Measurements from ENCODE around the gene NKX3-2. TPM values are rescaled to one million over a fixed set of nuclear protein-coding genes. Genes with fewer than 3 reads are reported as not detected.

Gene NKX3-2
- total RNA-seq, 1 experiment from 2014 or later, result 1.2 TPM

GRCh38 chr4:13537832-13538177 lies 6.5 kb downstream of the NKX3-2 start:
- ATAC-seq (no peak), DNase-seq (ENCODE audit: low read depth, low spot score) (no peak)
- POLR2A ChIA-PET, result no interaction called here
- H3K27me3 ChIP-seq (ENCODE audit: control insufficient read depth, insufficient read depth, low read length), result no peaks in the 10 kb centered on the region
- H3K9me3 ChIP-seq (ENCODE audit: control insufficient read depth, insufficient read depth, low read depth, low read length), result no peaks in the 10 kb centered on the region
- in situ Hi-C loops (cut with HindIII; ENCODE audit: low pct_unique_long_range_greater_than_20kb, low sequenced_read_pairs), result no loop called here
- H3K4me1 ChIP-seq (ENCODE audit: control insufficient read depth, insufficient read depth, low read length), result no peaks in the 10 kb centered on the region
- no TSS peak for BruUV-seq (replicated peaks)
- intact Hi-C loops (cut with micrococcal nuclease; ENCODE audit: unreplicated experiment), result no loop called here
- no peaks in the 10 kb centered on the region for H3K36me3 ChIP-seq (ENCODE audit: control insufficient read depth, insufficient read depth, low read length)
- H3K27ac ChIP-seq (ENCODE audit: low read length), result no peak overlapping the region
- H3K4me3 ChIP-seq (ENCODE audit: low read depth in 2 of 2, low read length in 2 of 2), result no peak overlapping the region
- no peak for TF ChIP-seq REST (IDR thresholded peaks at IDR 0.05; ENCODE audit: insufficient read depth in 1 of 2, low read depth in 2 of 2, low read length in 1 of 2)
- no peak for TF ChIP-seq POLR2AphosphoS5 (IDR thresholded peaks at IDR 0.05; ENCODE audit: low read depth, low read length)
- no peak for TF ChIP-seq TCF7L2 (IDR thresholded peaks at IDR 0.05; ENCODE audit: low read depth, low read length)
- CTCF ChIA-PET, result interaction anchor here (0.6 kb wide), 1 partner anchor 811 kb away, joined by 4 read pairs; no protein-coding TSS in a partner anchor

GRCh38 chr4:13537011-13537831 lies 7.1 kb downstream of the NKX3-2 start:
- ChIA-PET CTCF (no interaction called here), POLR2A (no interaction called here)
- Histone ChIP-seq H3K36me3 (ENCODE audit: control insufficient read depth, insufficient read depth, low read length) (no peaks in the 10 kb centered on the region), H3K27me3 (ENCODE audit: control insufficient read depth, insufficient read depth, low read length) (no peaks in the 10 kb centered on the region), H3K4me3 (ENCODE audit: low read depth in 2 of 2, low read length in 2 of 2) (no peak overlapping the region), H3K27ac (ENCODE audit: low read length) (no peak overlapping the region), H3K9me3 (ENCODE audit: control insufficient read depth, insufficient read depth, low read depth, low read length) (no peaks in the 10 kb centered on the region), H3K4me1 (ENCODE audit: control insufficient read depth, insufficient read depth, low read length) (no peaks in the 10 kb centered on the region)
- no peak for DNase-seq (ENCODE audit: low read depth, low spot score)
- in situ Hi-C loops (cut with HindIII; ENCODE audit: low pct_unique_long_range_greater_than_20kb, low sequenced_read_pairs), result no loop called here
- intact Hi-C loops (cut with micrococcal nuclease; ENCODE audit: unreplicated experiment), result no loop called here
- no peak for TF ChIP-seq TCF7L2 (IDR thresholded peaks at IDR 0.05; ENCODE audit: low read depth, low read length)
- no peak for TF ChIP-seq POLR2AphosphoS5 (IDR thresholded peaks at IDR 0.05; ENCODE audit: low read depth, low read length)
- TF ChIP-seq CTCF (IDR thresholded peaks at IDR 0.05), result no peak
- TF ChIP-seq REST (IDR thresholded peaks at IDR 0.05; ENCODE audit: insufficient read depth in 1 of 2, low read depth in 2 of 2, low read length in 1 of 2), result no peak
- no peak for TF ChIP-seq SIN3A (IDR thresholded peaks at IDR 0.05; ENCODE audit: borderline replicate concordance, insufficient read depth, low read depth, low read length)
- ATAC-seq, result no peak
- no TSS peak for BruUV-seq (replicated peaks)
